BE2C (cell line): Measurements from ENCODE around the gene RASL11B.

Experiments
- DNase-seq: peaks from one replicate; pipeline ENCODE4 v3.0.0-alpha.2; 2020
- H3K27me3 ChIP-seq: fragments of 250-450 bp; sonication (Bioruptor Pico); 2 replicates; pipeline ENCODE4 v1.5.1; 2020; ENCODE audit warnings: mild to moderate bottlenecking
- H3K36me3 ChIP-seq: fragments of 250-450 bp; sonication (Bioruptor Pico); 2 replicates; pipeline ENCODE4 v1.5.1; 2020; ENCODE audit warnings: mild to moderate bottlenecking
- H3K4me1 ChIP-seq: fragments of 250-450 bp; sonication (Bioruptor Pico); 2 replicates; pipeline ENCODE4 v1.5.1; 2020
- H3K4me3 ChIP-seq: 2 replicates; pipeline ENCODE4 v1.5.1; 2011; ENCODE audit warnings: low read depth, low read length
- H3K9me3 ChIP-seq: fragments of 250-450 bp; sonication (Bioruptor Pico); 2 replicates; pipeline ENCODE4 v1.5.1; 2020
- CTCF ChIP-seq: IDR thresholded peaks from 2 replicates; pipeline ENCODE4 v1.5.1; 2012; ENCODE audit warnings: mild to moderate bottlenecking, low read depth, low read length

The RASL11B gene

GRCh38 chr4:52891743-52892142, 29.6 kb downstream of the RASL11B start:
- Histone ChIP-seq H3K9me3 (no peaks in the 10 kb centered on the region), H3K4me1 (no peaks in the 10 kb centered on the region), H3K27me3 (no peaks in the 10 kb centered on the region), H3K36me3 (no peaks in the 10 kb centered on the region), H3K4me3 (no peak overlapping the region)
- no peak for DNase-seq
- TF ChIP-seq CTCF = no peak

DNA sequence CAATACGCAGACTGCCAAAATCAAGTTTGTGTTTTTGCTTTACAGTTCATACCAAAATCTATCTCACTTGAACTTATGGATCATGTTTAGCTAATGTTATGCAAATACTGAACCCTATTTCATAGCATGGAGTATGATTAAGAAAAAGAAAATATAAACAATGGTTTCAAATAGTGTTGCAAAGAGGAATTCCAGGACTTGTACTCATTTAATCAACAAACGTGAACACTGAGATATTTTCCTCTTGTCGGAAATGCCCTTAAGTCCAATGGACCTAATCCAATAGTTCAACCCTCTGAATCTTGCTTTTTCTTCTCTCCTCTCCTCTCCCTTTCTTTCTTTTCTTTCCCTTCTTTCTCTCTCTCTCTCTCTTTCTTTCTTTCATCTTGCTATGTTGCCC, 30.8 kb downstream of the RASL11B start:
- TF ChIP-seq CTCF = no peak
- no peaks in the 10 kb centered on the region for H3K4me1 ChIP-seq
- DNase-seq = no peak
- no peaks in the 10 kb centered on the region for H3K27me3 ChIP-seq
- no peaks in the 10 kb centered on the region for H3K9me3 ChIP-seq
- no peak overlapping the region for H3K4me3 ChIP-seq
- H3K36me3 ChIP-seq = no peaks in the 10 kb centered on the region

- H3K36me3 ChIP-seq = no peaks in the 10 kb centered on the region
- H3K4me3 ChIP-seq = no peak overlapping the region
- no peak for DNase-seq
- H3K4me1 ChIP-seq = no peaks in the 10 kb centered on the region
- no peak for TF ChIP-seq CTCF
- no peaks in the 10 kb centered on the region for H3K9me3 ChIP-seq
- H3K27me3 ChIP-seq = no peaks in the 10 kb centered on the region
These were observed 32.3 kb downstream of the RASL11B start for GRCh38 chr4:52894443-52894842.

DNA sequence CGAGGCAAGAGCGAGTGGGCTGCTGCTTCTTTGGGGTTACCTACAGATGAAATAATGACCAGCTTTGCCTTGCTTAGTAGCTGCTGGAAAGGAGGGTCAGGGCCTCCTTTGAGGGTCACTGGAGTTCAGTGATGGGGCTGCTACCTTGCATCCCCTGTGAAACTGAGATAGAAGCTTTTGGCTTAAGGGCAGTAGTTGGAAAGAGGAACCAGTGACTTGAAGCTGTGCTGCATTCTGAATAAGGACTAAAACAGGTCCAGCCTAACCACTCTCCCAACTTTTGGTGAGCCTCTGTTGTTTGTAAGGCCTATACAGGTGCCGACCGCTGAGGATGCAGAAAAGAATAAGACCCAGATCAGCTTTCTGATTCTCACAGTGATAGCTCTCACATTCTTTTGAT, 41.2 kb downstream of the RASL11B start:
- TF ChIP-seq CTCF = no peak
- Histone ChIP-seq H3K4me1 (no peaks in the 10 kb centered on the region), H3K4me3 (no peak overlapping the region), H3K27me3 (no peaks in the 10 kb centered on the region), H3K36me3 (peaks cover 11% of the 10 kb centered on the region; the same call in 1 of the 2 replicates), H3K9me3 (no peaks in the 10 kb centered on the region)
- DNase-seq = no peak

DNA sequence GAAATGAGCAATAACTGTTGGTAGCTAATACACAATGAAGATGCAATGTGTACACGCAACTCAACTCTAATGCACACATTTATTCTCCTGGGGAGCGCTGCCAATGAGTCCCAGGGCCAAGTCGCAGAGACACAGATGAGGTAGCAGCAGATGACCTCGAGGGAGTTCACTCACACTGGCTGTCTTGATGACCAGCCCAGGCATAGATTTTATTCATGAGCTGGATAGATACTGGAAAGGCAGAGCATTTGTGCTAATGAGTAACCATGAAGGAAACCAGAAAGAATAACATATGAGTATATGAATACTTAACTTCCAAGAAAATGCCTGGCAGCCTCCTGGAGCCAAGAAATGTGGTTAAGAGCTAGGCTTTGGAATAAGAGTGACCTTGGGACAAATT, 42.3 kb downstream of the RASL11B start:
- Histone ChIP-seq H3K4me1 (no peaks in the 10 kb centered on the region), H3K36me3 (peaks cover 11% of the 10 kb centered on the region; the same call in 1 of the 2 replicates), H3K9me3 (no peaks in the 10 kb centered on the region), H3K27me3 (no peaks in the 10 kb centered on the region), H3K4me3 (no peak overlapping the region)
- DNase-seq = no peak
- TF ChIP-seq CTCF = no peak

DNA sequence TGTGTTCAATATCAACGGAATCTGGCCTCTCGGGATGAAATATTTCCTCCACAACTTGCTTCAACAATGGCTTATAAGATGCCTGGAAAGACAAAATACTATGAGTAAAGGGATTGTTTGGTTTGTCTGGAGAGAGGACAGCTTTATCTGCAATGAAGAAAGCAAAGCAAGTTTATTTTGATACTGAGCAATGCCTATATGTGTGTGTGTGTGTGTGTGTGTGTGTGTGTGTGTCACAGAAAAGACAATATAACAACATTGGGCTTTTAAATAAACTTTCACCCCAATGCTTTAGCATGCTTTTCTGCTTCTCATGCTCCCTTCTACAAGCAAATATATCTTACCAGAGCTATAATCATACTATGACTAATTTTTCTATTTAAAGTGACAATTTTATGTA, 45.4 kb downstream of the RASL11B start:
- no peaks in the 10 kb centered on the region for H3K27me3 ChIP-seq
- no peak for TF ChIP-seq CTCF

More for the DNA sequence above, 45.4 kb downstream of the RASL11B start:
- H3K36me3 ChIP-seq = peaks cover 6% of the 10 kb centered on the region; the same call in 1 of the 2 replicates
- no peaks in the 10 kb centered on the region for H3K4me1 ChIP-seq
- no peak overlapping the region for H3K4me3 ChIP-seq
- DNase-seq = no peak
- H3K9me3 ChIP-seq = no peaks in the 10 kb centered on the region
